GM18519 (cell line): ENCODE data around the gene FA2H.
"Not testable (repeated sequence)": the region's sequence is repeated elsewhere in the genome, so short reads cannot be mapped to it uniquely, and the experiment has no call there.

Experiments used
- ATAC-seq: cut with Tn5 transposase; IDR thresholded peaks from one replicate; pipeline ENCODE4 v1.9.1; 2021; ENCODE audit warnings: mild to moderate bottlenecking, moderate library complexity; ENCODE audit not compliant: unreplicated experiment, low FRiP score

FA2H gene

DNA sequence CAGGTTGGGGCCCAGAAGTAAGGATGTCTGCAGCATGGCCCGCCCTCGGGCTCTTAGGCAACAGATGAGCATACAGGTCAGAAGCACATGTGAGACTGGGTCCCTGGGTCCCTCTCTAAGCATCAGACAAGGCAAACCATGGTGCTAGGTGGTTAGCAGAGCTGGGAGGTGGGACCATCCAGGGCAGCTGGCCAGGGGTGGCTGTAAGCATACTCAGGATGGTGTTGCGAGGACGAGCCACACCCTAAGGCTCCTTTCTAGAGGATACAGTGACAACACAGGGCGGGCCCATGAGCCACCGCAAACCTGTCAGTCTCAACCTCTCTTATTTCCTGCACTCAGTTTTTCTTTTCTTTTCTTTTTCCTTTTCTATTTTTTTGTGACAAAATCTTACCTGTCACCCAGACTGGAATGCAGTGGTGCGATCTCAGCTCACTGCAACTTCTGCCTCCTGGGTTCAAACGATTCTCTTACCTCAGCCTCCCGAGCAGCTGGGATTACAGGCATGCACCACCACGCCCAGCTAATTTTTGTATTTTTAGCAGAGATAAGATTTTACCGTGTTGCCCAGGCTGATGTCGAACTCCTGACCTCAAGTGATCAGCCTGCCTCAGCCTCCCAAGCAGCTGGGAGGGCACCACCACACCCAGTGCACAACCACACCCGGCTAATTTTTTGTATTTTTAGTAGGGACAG lies 3.6 kb downstream of the FA2H start:
- ATAC-seq = no peak

GRCh38 chr16:74769586-74770190 lies 4.9 kb downstream of the FA2H start:
- no peak for ATAC-seq

- no peak for ATAC-seq
Observed at GRCh38 chr16:74768239-74768638, 6.4 kb downstream of the FA2H start.

DNA sequence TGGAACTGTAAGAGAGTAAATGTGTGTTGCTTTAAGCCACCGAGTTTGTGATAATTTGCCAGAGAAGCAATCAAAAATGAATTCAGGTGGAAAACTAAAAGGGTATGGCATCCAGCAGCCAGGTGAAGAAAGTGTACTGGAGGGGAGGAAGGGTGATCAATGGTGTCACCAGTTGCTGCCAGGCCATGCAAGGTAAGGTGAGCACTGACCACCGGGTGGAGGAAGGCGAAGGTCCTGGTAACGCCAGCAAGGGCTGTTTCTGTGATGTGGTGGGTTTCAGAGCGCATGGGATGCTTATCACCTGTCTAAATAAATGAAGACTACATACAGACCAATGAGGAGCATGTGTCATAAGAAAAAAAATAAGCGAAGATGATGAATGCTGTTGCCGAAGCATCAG lies 6.9 kb downstream of the FA2H start:
- no peak for ATAC-seq

- ATAC-seq = no peak
Observed at GRCh38 chr16:74766729-74767128, 7.9 kb downstream of the FA2H start.

- ATAC-seq = not testable (repeated sequence)
Observed at GRCh38 chr16:74764184-74764583, 10.4 kb downstream of the FA2H start.

DNA sequence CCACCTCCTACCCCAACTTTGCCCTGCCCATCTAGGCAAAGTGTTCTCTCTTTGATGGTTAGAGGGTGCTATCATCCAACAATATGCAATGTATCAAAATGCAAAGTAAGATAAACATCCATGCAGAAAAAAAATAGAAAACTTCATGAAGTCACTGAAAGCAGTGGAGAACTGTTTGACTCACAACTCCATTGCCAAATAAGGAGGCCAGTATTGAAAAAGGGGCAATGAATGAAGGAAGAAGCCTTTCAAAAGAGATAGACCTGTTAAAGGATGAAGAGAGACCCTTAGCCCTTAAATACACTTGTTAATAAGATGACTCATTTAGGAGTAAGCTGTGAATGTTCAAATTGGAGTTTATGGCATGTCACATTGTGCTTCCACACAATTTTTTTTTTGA lies 13.0 kb downstream of the FA2H start:
- no peak for ATAC-seq

DNA sequence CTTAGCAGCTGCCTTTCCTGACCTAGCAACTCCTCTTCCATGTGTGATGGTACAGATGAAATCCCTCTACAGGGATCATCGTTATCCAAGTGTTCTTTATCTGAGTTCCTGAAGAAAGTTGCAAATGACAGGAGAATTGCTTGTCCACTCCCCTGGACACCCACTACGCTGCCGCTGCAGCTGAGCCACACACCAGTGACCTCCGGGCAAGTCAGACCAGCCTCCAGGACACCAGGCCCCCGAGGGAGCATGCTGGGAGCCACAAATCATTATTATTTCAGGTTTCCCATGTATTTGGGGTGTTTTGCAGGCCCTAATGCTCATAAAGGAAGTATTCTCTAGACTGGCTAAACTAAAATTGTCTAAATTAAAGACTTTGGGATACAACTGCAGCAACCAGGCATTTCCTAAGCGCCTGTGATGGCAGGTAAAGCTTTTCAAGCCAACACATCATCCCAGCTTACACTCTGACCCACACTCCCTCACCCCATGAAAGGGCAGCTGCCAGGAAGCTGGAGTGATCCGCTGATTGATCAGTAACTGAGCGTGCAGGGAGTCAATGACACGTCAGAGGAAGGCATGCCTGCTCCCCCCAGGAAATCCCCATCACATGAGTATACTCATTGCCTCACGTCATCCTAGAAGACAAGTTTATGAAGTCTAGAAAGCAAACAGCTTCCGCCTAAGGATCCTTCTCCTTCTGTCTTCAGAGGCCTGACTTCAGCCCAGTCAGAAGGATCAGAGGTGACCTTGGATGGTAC lies 14.4 kb downstream of the FA2H start:
- no peak for ATAC-seq

- ATAC-seq = no peak
Observed at GRCh38 chr16:74759564-74759963, 15.1 kb downstream of the FA2H start.

GRCh38 chr16:74758801-74759200 lies 15.8 kb downstream of the FA2H start:
- no peak for ATAC-seq

DNA sequence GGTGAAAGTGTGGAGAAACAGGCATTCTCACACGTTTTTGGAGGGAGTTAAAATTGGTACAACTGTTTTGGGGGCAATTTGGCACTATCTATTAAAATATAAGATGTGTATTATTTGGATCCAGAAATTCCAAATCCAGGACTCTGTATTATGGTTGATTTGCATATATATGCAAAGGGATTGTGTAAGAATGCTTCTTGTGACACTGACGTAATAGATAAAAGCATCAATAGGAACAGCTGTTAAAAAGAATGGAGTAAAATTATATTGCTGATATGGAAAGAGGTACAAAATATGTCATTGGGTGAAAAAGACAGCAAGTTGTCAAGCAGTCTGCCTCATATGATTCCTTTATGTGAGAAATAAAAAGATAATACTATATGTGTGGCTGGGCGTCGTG lies 17.3 kb downstream of the FA2H start:
- no peak for ATAC-seq

DNA sequence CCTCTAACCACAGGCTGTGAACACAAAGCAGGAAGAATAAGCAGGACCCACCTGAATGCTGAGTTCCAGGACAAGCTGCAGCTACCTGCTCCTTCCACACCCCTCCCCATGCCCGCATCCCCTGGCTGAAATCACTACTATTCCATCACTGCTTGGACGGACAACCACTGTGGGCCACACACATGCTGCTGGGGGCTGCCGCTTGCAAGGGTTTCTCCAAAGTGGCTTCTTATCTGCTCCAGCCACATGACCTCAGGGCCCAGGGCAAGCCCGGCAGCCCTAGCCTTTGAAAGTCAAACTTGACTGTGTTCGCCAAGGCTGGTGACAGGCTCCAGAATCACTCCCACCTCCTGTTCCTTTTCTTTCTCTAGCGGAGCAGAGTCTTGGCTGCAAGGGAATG lies 18.4 kb downstream of the FA2H start:
- no peak for ATAC-seq

DNA sequence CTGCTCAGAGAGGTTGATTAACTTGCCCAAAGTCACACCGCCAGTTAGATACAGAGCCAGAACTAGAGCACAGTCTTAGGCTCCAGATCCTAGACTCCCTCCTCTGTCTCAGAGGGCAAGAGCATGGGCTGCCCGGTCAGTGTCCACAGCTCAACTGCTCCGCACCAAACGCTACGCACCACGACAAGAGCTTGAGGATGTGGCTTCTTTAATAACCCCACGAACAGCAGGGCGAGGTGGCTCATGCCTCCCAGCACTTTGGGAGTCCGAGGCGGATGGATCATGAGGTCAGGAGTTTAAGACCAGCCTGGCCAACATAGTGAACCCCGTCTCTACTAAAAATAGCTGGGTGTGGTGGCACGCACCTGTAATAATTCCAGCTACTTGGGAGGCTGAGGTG lies 21.4 kb downstream of the FA2H start:
- no peak for ATAC-seq

DNA sequence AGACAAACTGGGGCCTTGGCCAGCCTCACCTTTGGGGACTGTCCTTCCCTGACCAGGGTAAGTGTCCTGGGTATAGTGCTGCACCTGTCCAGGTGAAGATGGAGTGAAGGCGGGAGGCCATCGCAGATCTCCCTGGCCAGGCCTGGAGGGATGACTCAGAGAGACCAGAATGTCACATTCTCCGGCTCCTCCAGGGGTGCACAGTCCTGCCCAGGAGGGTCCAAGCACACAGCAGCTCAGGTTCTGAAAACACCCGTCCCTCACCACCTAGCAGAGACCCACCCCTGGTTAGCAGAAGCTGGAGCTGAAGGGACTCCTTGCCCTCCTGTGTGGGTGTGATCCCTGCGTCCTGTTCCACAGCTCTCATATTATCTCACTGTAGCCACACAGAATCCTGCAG lies 21.9 kb downstream of the FA2H start:
- ATAC-seq = no peak

- no peak for ATAC-seq
Observed at GRCh38 chr16:74752258-74752657, 22.4 kb downstream of the FA2H start.

GRCh38 chr16:74751658-74752057 lies 23.0 kb downstream of the FA2H start:
- ATAC-seq = no peak

DNA sequence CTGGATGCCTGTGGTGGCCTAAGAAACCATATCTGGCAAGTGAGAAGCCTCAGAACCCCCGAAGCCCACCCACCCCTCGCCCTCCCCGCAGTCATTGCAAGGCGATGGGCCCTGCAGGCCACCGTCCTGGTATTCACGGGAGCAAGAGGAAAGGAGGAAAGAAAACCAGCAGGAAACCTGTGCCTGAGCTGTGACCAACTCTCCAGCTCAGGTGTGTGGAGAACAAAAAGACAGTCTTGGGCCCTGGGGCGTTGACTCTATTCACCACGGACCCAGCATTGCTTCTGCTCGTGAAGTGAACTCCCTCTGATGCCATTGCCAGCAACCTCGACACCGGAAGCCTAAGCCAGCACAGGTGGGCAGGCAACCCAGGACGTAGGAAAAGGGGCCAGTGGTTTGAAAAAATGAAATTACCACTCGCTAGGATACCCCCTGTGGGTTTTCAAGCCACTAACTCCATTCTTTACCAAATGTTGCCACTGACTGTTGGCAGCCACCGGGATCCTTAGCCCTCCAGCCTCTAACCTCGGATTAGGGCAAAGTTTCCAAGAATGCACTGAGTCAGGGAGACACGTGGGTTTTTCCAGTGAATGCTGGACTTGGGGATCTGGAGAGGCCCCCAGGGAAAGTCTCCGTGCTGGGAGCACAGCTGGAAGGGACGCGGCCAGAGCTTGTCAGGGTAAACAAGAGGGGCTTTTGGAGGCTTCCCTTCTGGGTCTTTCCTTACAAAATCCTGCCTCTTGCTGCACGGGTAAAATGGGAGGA lies 25.1 kb downstream of the FA2H start:
- no peak for ATAC-seq

GRCh38 chr16:74748616-74749026 lies 26.0 kb downstream of the FA2H start:
- ATAC-seq = no peak

GRCh38 chr16:74747716-74748615 lies 26.7 kb downstream of the FA2H start:
- no peak for ATAC-seq

GRCh38 chr16:74745926-74746325 lies 28.7 kb downstream of the FA2H start:
- no peak for ATAC-seq
